T-cell (primary cell): ENCODE data around the gene HEBP2. TPM values are rescaled to one million over a fixed set of nuclear protein-coding genes. Genes with fewer than 3 reads are reported as not detected.
A peak's percentile ranks its signal among the peaks of the same experiment; 100 is the strongest.

ENCODE experiments used
- ATAC-seq, 4 experiments: fragments of 200-7000 bp in 3 of 4; fragments of 150-1000 bp in 1 of 4; cut with Tn5 transposase; replicated peaks in 1 of 4; 1 replicate in 3 of 4; 2 replicates in 1 of 4; pipeline ENCODE4 v1.10.0; 2021; ENCODE audit warnings: moderate library complexity in 3 of 4, mild to moderate bottlenecking in 2 of 4, moderate number of reproducible peaks in 1 of 4
- CTCF ChIA-PET, 2 donors: fragments of 300-600 bp; sonication (Branson Sonifier 250); formaldehyde crosslinking; loops; one replicate each; lab custom pipeline; 2022; ENCODE audit warnings: antibody characterized with exemption in 2 of 2; lab: Charles Lee
- POLR2A ChIA-PET, 2 donors: fragments of 300-600 bp; sonication (Branson Sonifier 250); formaldehyde crosslinking; loops; one replicate each; lab custom pipeline; 2022; ENCODE audit warnings: antibody characterized with exemption in 2 of 2; lab: Charles Lee
- DNase-seq, 35 experiments: peaks; one replicate each; pipeline versions ENCODE4 v3.0.0 to v3.0.0-alpha.2; 2013 to 2023
- H3K27ac ChIP-seq: one replicate; pipeline ENCODE4 v1.5.1; 2013; ENCODE audit warnings: low read length
- H3K27me3 ChIP-seq, 2 experiments: replicated peaks in 1 of 2; 1 replicate in 1 of 2; 2 replicates in 1 of 2; pipeline versions ENCODE4 v1.6.1 to v1.7.0; 2013; ENCODE audit warnings: low read length in 1 of 2, mixed read lengths in 1 of 2; ENCODE audit not compliant: control insufficient read depth in 2 of 2, insufficient read depth in 2 of 2; ENCODE audit errors: extremely low read depth in 1 of 2
- H3K36me3 ChIP-seq, 2 donors: 1 replicate in 1 of 2; 2 replicates in 1 of 2; pipeline versions ENCODE4 v1.6.1 to v1.7.0; 2013; ENCODE audit warnings: low read length in 1 of 2; ENCODE audit not compliant: control insufficient read depth in 2 of 2, insufficient read depth in 1 of 2; ENCODE audit errors: extremely low read depth in 1 of 2
- H3K4me1 ChIP-seq, 2 experiments: 1 replicate in 1 of 2; 2 replicates in 1 of 2; pipeline versions ENCODE4 v1.6.1 to v1.7.0; 2013; ENCODE audit warnings: low read length in 2 of 2, mixed read lengths in 1 of 2; ENCODE audit not compliant: insufficient read depth in 2 of 2, control insufficient read depth in 1 of 2; ENCODE audit errors: extremely low read depth in 1 of 2
- H3K4me3 ChIP-seq, 2 donors: 1 replicate in 1 of 2; 2 replicates in 1 of 2; pipeline versions ENCODE4 v1.5.1 to v1.7.0; 2013; ENCODE audit warnings: mild to moderate bottlenecking in 2 of 2, low read length in 1 of 2, moderate library complexity in 1 of 2; ENCODE audit not compliant: control insufficient read depth in 1 of 2; ENCODE audit errors: extremely low read depth in 1 of 2
- H3K9me3 ChIP-seq: 2 replicates; pipeline ENCODE4 v1.7.0; 2013
- H3K27ac Mint-ChIP-seq, 2 donors: one replicate each; pipeline ENCODE4 v1.8.0; 2020 to 2021; ENCODE audit warnings: mild to moderate bottlenecking in 2 of 2, mixed read lengths in 2 of 2
- H3K27me3 Mint-ChIP-seq, 2 donors: one replicate each; pipeline ENCODE4 v1.8.0; 2021 to 2022; ENCODE audit warnings: mixed read lengths in 2 of 2
- H3K36me3 Mint-ChIP-seq: one replicate; pipeline ENCODE4 v1.8.0; 2021; ENCODE audit warnings: mixed read lengths
- H3K4me1 Mint-ChIP-seq, 3 donors: one replicate each; pipeline ENCODE4 v1.8.0; 2020 to 2022; ENCODE audit warnings: mixed read lengths in 3 of 3, mild to moderate bottlenecking in 1 of 3
- H3K4me3 Mint-ChIP-seq, 3 donors: one replicate each; pipeline ENCODE4 v1.8.0; 2020 to 2022; ENCODE audit warnings: mild to moderate bottlenecking in 3 of 3, mixed read lengths in 3 of 3, moderate library complexity in 3 of 3
- H3K9me3 Mint-ChIP-seq, 3 donors: one replicate each; pipeline ENCODE4 v1.8.0; 2020 to 2022; ENCODE audit warnings: mixed read lengths in 3 of 3
- WGBS: methylation state at CpG from one replicate; pipeline ENCODE4 v1.1.5; 2013; ENCODE audit warnings: missing lambda C conversion rate; ENCODE audit not compliant: insufficient coverage; 5-methylcytosine and 5-hydroxymethylcytosine counted together
- total RNA-seq, 35 experiments: library from RNA in 6 of 35; stranded (reverse) in 6 of 35; fragments of 120-200 nt in 1 of 35; gene quantifications; one replicate each; pipeline versions ENCODE4 v1.2.1 to v1.2.4 and lab custom pipeline; 2013 to 2026

The HEBP2 gene
- total RNA-seq, 5 donors from 2014 or later (not counting 1 experiment from before 2014, with no cell fraction given), result 18.8 to 54.0 (median 45.7) TPM

- no CpG with 5 or more reads among the region's 8 CpGs for WGBS
- H3K36me3 Mint-ChIP-seq, result peaks cover 11% of the 10 kb centered on the region
- Histone ChIP-seq H3K4me1 (peaks cover 4 to 22% of the 10 kb centered on the region in 2 experiments), H3K4me3 (peak overlapping the region; percentile 94 to 95), H3K27me3 (peaks cover 0 to 10% of the 10 kb centered on the region in 2 experiments), H3K36me3 (peaks cover 5 to 19% of the 10 kb centered on the region in 2 donors), H3K9me3 (no peaks in the 10 kb centered on the region), H3K27ac (no peak overlapping the region)
- no peaks in the 10 kb centered on the region for H3K9me3 Mint-ChIP-seq
- peak overlapping the region in 1 of 2 donors; percentile 66 for H3K27ac Mint-ChIP-seq
- no peak for DNase-seq
- H3K4me3 Mint-ChIP-seq, result peak overlapping the region; percentile 78 to 81 (median 80)
- H3K4me1 Mint-ChIP-seq, result peaks cover 18 to 29% (median 26%) of the 10 kb centered on the region in 3 donors
- ChIA-PET CTCF (interaction anchor here (0.6 to 1.6 kb wide), 6 partner anchors 25 to 798 kb away, joined by 3 to 8 read pairs (median 4); no protein-coding TSS in a partner anchor), POLR2A (interaction anchor here in 1 of 2 donors (0.6 kb wide), 1 partner anchor 117 kb away, joined by 8 read pairs; no protein-coding TSS in a partner anchor)
- no peaks in the 10 kb centered on the region for H3K27me3 Mint-ChIP-seq
- ATAC-seq, result no peak
These were observed 1.2 kb upstream of the HEBP2 start for GRCh38 chr6:138402838-138403187.

- Histone ChIP-seq H3K27ac (peak overlapping the region; percentile 86), H3K9me3 (no peaks in the 10 kb centered on the region), H3K36me3 (peaks cover 7 to 22% of the 10 kb centered on the region in 2 donors), H3K4me3 (peak overlapping the region; percentile 94 to 95), H3K4me1 (peaks cover 4 to 22% of the 10 kb centered on the region in 2 experiments), H3K27me3 (peaks cover 0 to 10% of the 10 kb centered on the region in 2 experiments)
- CTCF ChIA-PET, result interaction anchor here (0.6 to 1.6 kb wide), 5 partner anchors 52 to 295 kb away, joined by 3 to 8 read pairs (median 4); no protein-coding TSS in a partner anchor
- DNase-seq (peak in 17 of 35 experiments; percentile 2 to 47 (median 15)), ATAC-seq (peak; percentile 9 to 21 (median 18))
- Mint-ChIP-seq H3K27me3 (no peaks in the 10 kb centered on the region), H3K9me3 (no peaks in the 10 kb centered on the region), H3K36me3 (peaks cover 14% of the 10 kb centered on the region), H3K4me3 (peak overlapping the region; percentile 78 to 81 (median 80)), H3K4me1 (peaks cover 18 to 31% (median 29%) of the 10 kb centered on the region in 3 donors), H3K27ac (peak overlapping the region; percentile 79 to 82)
- WGBS, result under 1% methylated on average over 30 of the region's 30 CpGs
- POLR2A ChIA-PET, result no interaction called here
These were observed 661 bp upstream of the HEBP2 start for GRCh38 chr6:138403324-138403800.

- Mint-ChIP-seq H3K4me3 (peak overlapping the region; percentile 71 to 86 (median 80)), H3K9me3 (no peaks in the 10 kb centered on the region), H3K27ac (peak overlapping the region; percentile 79 to 87), H3K4me1 (peaks cover 18 to 39% (median 39%) of the 10 kb centered on the region in 3 donors), H3K27me3 (no peaks in the 10 kb centered on the region), H3K36me3 (peaks cover 26% of the 10 kb centered on the region)
- ATAC-seq, result peak in 2 of 4 experiments; percentile 11 to 31
- Histone ChIP-seq H3K27ac (peak overlapping the region; percentile 70), H3K9me3 (no peaks in the 10 kb centered on the region), H3K27me3 (peaks cover 0 to 10% of the 10 kb centered on the region in 2 experiments), H3K4me3 (peak overlapping the region; percentile 94 to 95), H3K4me1 (peaks cover 4 to 22% of the 10 kb centered on the region in 2 experiments), H3K36me3 (peaks cover 14 to 36% of the 10 kb centered on the region in 2 donors)
- DNase-seq, result peak in 31 of 35 experiments; percentile 3 to 50 (median 25)
- CTCF ChIA-PET, result interaction anchor here (0.6 to 1.5 kb wide), 3 partner anchors 51 to 105 kb away, joined by 3 to 4 read pairs (median 4); no protein-coding TSS in a partner anchor
- POLR2A ChIA-PET, result interaction anchor here (0.7 to 1.1 kb wide), 4 partner anchors 12 to 50 kb away, joined by 3 to 5 read pairs (median 4); partner anchors contain the start of gene SMIM28 (in 1 of the 2)
- 25% methylated on average over 28 of the region's 35 CpGs for WGBS
These were observed 779 bp downstream of the HEBP2 start for GRCh38 chr6:138404666-138405337.

GRCh38 chr6:138405816-138406413 is 1.9 kb downstream of the HEBP2 start:
- DNase-seq, result no peak
- Mint-ChIP-seq H3K4me1 (peaks cover 18 to 47% (median 42%) of the 10 kb centered on the region in 3 donors), H3K27me3 (no peaks in the 10 kb centered on the region)

GRCh38 chr6:138406443-138406842 is 2.4 kb downstream of the HEBP2 start:
- no peaks in the 10 kb centered on the region for H3K9me3 Mint-ChIP-seq
- H3K27ac Mint-ChIP-seq, result peak overlapping the region; percentile 79 to 87
- H3K9me3 ChIP-seq, result no peaks in the 10 kb centered on the region
- ATAC-seq, result no peak
- H3K36me3 ChIP-seq, result peaks cover 14 to 48% of the 10 kb centered on the region in 2 donors
- H3K27ac ChIP-seq, result no peak overlapping the region
- ChIA-PET POLR2A (no interaction called here), CTCF (interaction anchor here in 1 of 2 donors (1.0 kb wide), 1 partner anchor 290 kb away, joined by 3 read pairs; no protein-coding TSS in a partner anchor)
- H3K4me3 Mint-ChIP-seq, result peak overlapping the region in 2 of 3 donors; percentile 7 to 21
- DNase-seq, result peak in 1 of 35 experiments; percentile 16
- H3K4me1 ChIP-seq, result peaks cover 4 to 22% of the 10 kb centered on the region in 2 experiments
- peaks cover 22 to 51% (median 42%) of the 10 kb centered on the region in 3 donors for H3K4me1 Mint-ChIP-seq
- no CpG with 5 or more reads among the region's 2 CpGs for WGBS
- peaks cover 0 to 7% of the 10 kb centered on the region in 2 experiments for H3K27me3 ChIP-seq
- no peaks in the 10 kb centered on the region for H3K27me3 Mint-ChIP-seq
- H3K4me3 ChIP-seq, result no peak overlapping the region
- peaks cover 38% of the 10 kb centered on the region for H3K36me3 Mint-ChIP-seq

More at GRCh38 chr6:138405816-138406413, 1.9 kb downstream of the HEBP2 start:
- H3K36me3 Mint-ChIP-seq, result peaks cover 33% of the 10 kb centered on the region
- H3K9me3 Mint-ChIP-seq, result no peaks in the 10 kb centered on the region
- H3K9me3 ChIP-seq, result no peaks in the 10 kb centered on the region
- H3K4me3 Mint-ChIP-seq, result peak overlapping the region; percentile 21 to 71 (median 21)
- ChIA-PET POLR2A (interaction anchor here in 1 of 2 donors (0.6 to 1.1 kb wide), 2 partner anchors 19 to 49 kb away, joined by 3 read pairs; no protein-coding TSS in a partner anchor), CTCF (interaction anchor here (0.5 to 1.0 kb wide), 2 partner anchors 34 to 290 kb away, joined by 3 to 4 read pairs; no protein-coding TSS in a partner anchor)
- H3K36me3 ChIP-seq, result peaks cover 14 to 44% of the 10 kb centered on the region in 2 donors
- ATAC-seq, result no peak
- H3K27ac Mint-ChIP-seq, result peak overlapping the region; percentile 79 to 87
- H3K27me3 ChIP-seq, result peaks cover 0 to 7% of the 10 kb centered on the region in 2 experiments
- WGBS, result no CpG with 5 or more reads among the region's 5 CpGs
- H3K27ac ChIP-seq, result peak overlapping the region; percentile 2
- H3K4me3 ChIP-seq, result no peak overlapping the region
- peaks cover 4 to 22% of the 10 kb centered on the region in 2 experiments for H3K4me1 ChIP-seq
